Stimulated activated CD4-positive, alpha-beta T cell treated with anti-CD3 and anti-CD28 coated beads, TNF-alpha, amount 100 ng/mL, for 1 hour (primary cell): ENCODE measurements around the gene INPPL1.
A peak's percentile ranks its signal among the peaks of the same experiment; 100 is the strongest.
"Not testable (repeated sequence)": the region's sequence is repeated elsewhere in the genome, so short reads cannot be mapped to it uniquely, and the experiment has no call there.

Experiments
- DNase-seq, 3 donors: peaks; one replicate each; pipeline ENCODE4 v3.0.0-alpha.2; 2020; ENCODE audit warnings: low read depth in 3 of 3, low spot score in 1 of 3

Gene INPPL1

GRCh38 chr11:72224564-72225410 is at the start of gene INPPL1:
Gene INPPL1 (plus strand): TSS chr11:72224767. CDS start chr11:72224985, 218 bp downstream.
- DNase-seq: peak in 1 of 3 donors; percentile 41

GRCh38 chr11:72177656-72178055 is 46.9 kb upstream of the INPPL1 start:
- no peak for DNase-seq

- DNase-seq: no peak
These were observed 45.3 kb upstream of the INPPL1 start for GRCh38 chr11:72179049-72179803.

GRCh38 chr11:72179804-72180396 is 44.7 kb upstream of the INPPL1 start:
- DNase-seq: no peak

- DNase-seq: not testable (repeated sequence)
These were observed 43.5 kb upstream of the INPPL1 start for GRCh38 chr11:72180892-72181552.

- not testable (repeated sequence) for DNase-seq
These were observed 43.0 kb upstream of the INPPL1 start for GRCh38 chr11:72181553-72181958.

GRCh38 chr11:72188267-72188666 is 36.3 kb upstream of the INPPL1 start:
- no peak for DNase-seq

- no peak for DNase-seq
These were observed 34.9 kb upstream of the INPPL1 start for GRCh38 chr11:72189455-72190250.

- DNase-seq: no peak
These were observed 33.9 kb upstream of the INPPL1 start for GRCh38 chr11:72190631-72191071.

GRCh38 chr11:72191961-72192381 is 32.6 kb upstream of the INPPL1 start, which contains the start of gene FOLR1:
Gene FOLR1 (plus strand): TSS chr11:72192140. CDS start chr11:72192174, 34 bp downstream.
- no peak for DNase-seq

GRCh38 chr11:72195518-72196270 is 28.9 kb upstream of the INPPL1 start:
- no peak for DNase-seq

GRCh38 chr11:72201445-72201844 is 23.1 kb upstream of the INPPL1 start:
- DNase-seq: not testable (repeated sequence)

GRCh38 chr11:72202571-72202970 is 22.0 kb upstream of the INPPL1 start:
- no peak for DNase-seq

GRCh38 chr11:72203163-72203562 is 21.4 kb upstream of the INPPL1 start:
- DNase-seq: no peak

GRCh38 chr11:72204886-72205285 is 19.7 kb upstream of the INPPL1 start:
- DNase-seq: no peak

- not testable (repeated sequence) for DNase-seq
These were observed 17.8 kb upstream of the INPPL1 start for GRCh38 chr11:72206794-72207193.

- DNase-seq: no peak
These were observed 16.3 kb upstream of the INPPL1 start for GRCh38 chr11:72208281-72208680.

GRCh38 chr11:72209101-72209500 is 15.5 kb upstream of the INPPL1 start:
- no peak for DNase-seq

GRCh38 chr11:72216638-72217037 is 7.9 kb upstream of the INPPL1 start, which contains the start of gene FOLR2:
Gene FOLR2 (plus strand): TSS chr11:72216794. CDS start chr11:72218585, 1,791 bp downstream.
- no peak for DNase-seq
